GM19372 (cell line): ENCODE measurements around the gene KLHL29.

Experiments
- ATAC-seq: cut with Tn5 transposase; IDR thresholded peaks from one replicate; pipeline ENCODE4 v1.9.1; 2021; ENCODE audit warnings: mild to moderate bottlenecking, low read depth, moderate library complexity; ENCODE audit not compliant: unreplicated experiment

Gene KLHL29

DNA sequence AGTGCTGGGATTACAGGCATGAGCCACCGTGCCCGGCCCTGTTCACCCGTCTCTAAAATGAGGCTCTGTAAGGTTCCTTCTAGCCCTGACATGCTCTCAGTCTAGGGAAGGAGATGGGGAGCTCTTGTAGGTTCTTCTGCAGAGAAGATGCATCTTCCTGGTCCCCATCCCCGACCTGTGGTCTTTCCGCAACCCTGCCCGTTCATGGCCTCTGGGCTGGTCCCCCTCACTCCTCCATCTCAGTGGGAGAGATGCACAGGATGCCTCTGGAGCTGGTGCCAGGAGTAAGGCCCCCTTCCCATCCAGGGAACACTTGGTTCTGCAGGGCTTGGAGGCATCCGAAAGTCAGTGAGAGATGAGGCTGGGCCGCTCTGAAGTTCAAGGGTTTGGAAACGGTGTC is 212.7 kb downstream of the KLHL29 start:
- ATAC-seq = no peak

DNA sequence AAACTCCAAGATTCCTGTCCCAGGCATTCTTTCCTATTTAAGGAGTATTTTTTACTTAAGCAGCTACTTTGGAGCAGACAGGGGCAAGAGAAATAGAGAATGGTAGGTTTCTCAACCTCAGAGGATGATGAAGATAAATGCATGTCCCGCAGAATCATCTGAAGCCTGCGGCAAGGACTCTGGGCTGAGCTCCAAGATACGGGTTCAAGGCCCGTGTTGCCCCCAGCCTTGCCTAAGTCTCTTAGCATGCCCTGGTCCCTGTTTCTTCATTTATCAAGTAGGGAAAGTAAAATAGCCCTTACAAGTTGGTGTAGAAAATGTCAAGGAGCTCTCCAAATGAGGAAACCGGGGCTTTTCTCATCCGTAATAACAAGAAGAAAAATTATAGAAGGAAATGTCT is 214.0 kb downstream of the KLHL29 start:
- ATAC-seq = no peak

DNA sequence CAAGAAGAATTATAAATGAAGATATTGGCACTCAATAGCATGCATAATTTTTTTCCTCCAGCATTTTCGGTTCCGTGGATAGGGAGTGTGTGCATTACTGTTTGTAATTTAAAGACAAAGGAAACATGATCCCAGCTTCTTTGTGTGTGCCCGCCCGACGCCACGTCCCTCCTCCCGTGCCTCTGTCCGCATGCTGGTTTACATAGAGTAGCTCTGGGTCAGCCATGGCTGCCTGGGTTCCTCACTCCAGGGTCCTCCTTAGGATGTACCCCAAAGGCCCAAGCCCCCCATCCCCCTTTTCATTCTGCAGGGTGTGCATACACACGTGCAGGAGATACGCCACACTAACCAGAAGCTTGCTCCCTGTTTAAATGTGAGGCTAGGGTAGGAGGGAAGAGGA is 214.7 kb downstream of the KLHL29 start:
- ATAC-seq = no peak

DNA sequence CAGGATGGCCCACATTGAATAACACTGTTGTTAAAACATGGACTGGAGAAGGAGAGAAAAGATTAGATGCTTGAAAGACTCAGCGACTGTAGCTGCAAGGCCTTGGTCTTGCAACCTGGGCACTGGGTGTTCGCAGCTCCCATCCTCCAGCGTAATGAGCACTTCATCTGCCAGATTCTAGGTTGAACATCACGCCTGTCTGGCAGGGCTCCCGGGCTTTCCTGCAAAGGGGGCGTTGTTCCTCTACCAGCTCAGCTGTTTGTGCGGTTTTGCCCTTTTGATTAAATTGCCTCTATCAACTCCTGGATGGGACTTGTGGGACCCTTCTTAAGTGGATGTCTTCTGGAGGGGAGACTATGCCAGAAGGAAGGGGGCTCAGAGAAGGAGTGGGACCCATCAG is 215.4 kb downstream of the KLHL29 start:
- no peak for ATAC-seq

DNA sequence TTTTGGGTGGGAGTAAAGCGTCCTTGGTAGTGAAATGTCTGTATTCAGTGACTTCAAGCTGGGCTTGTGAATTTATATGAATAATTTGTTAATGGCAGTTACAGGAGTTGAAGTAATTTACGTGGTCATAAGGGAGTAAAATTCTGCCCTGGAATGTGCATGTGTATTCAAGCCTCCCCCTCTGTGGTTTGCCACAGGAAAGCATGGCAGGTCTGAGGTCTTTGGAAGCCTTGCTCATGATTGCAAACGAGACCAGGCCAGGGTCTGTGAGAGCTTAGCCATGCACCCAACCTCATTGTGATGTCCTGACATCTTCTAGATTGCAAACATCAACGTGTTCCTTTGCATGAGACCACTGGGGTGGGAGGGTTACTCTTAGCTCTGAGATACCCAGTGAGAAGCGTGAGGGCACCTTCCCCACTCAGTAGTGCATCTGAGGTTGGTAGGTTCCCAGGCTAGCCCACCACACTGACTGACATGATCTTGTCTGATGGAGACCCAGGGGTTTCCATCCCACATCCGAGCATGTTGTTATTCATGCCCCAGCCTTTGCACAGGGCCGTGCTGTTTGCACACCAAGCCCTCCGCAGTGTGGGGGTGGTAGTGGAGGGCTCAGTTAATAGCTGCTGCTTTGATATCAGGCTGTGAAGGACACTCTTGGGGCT is 216.5 kb downstream of the KLHL29 start:
- no peak for ATAC-seq

DNA sequence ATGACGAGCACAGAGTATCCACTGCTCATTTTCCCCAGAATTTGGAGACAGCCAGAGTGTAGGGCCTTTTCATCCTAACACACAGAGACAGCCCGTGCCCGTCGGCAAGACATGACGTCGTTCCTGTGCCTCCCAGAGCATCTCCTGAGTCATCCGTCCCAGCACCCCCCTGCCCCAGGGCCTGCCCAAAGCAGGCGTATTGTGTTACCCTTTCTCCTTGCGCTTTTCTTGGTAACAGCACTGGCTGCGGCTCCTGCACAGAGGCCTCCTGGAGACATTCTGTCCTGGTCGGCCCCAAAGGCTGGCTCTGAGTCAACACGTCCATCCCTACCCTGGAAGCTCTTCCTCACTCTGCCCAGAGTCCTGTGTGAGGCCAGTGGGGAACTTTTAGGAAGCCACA is 217.1 kb downstream of the KLHL29 start:
- no peak for ATAC-seq

DNA sequence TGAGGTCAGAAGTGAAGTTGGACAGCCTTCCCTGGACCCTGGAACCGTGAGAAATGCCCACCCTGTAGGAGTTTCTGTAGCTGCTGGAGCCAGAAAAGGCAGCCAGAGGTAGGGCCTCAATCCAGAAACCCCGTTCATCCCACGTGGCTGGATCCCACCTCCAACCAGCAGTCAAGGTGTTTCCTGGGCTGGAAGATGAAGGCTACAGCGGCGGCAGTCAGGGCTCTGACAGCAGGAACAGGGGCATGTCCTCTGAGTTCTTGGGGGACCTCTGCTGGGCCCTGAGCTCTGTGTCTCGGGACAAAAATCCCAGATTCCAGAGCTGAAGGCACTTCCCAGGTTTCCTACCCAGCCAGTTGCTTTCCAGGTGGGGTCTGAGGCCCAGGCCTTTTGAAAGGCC is 218.2 kb downstream of the KLHL29 start:
- ATAC-seq = no peak

DNA sequence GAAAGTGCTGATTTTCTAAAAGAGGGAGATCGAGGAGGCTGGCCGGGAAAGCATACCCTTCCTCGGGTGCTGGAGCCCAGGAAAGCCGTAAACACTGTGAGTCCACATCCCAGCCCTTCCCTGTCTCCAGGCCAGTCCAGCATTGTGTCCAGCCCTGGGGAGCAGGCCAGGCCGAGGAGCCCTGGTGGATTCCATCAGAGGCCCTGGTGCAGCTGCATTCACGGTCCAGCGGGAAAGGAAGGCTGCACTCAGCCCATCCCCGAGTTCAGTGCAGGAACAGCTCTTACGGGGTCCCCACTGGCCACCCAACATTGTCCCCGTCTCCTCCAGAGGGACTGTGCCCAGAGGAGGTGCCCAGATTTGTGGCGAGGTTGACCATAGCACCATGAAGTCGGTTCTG is 218.6 kb downstream of the KLHL29 start:
- no peak for ATAC-seq

DNA sequence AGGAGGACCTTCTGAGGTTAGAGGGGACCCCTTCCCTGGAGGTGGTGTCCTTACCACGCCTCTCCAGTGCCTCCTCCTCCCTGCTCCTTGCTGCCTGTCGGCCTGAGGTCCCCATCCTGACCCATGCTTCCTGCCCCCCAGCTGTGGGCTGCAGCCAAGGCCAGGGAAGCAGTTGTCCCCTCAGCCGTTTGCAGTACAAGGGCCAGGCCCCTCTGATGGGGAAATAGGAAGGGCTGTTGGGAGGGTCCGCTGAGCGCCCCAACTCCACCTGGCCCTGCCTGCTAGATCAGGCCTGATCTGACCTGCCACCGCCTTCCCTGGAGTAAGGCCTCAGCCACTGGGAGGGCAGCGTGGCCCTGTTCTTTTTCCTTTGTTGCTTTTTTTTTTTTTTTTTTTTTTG is 219.8 kb downstream of the KLHL29 start:
- no peak for ATAC-seq

DNA sequence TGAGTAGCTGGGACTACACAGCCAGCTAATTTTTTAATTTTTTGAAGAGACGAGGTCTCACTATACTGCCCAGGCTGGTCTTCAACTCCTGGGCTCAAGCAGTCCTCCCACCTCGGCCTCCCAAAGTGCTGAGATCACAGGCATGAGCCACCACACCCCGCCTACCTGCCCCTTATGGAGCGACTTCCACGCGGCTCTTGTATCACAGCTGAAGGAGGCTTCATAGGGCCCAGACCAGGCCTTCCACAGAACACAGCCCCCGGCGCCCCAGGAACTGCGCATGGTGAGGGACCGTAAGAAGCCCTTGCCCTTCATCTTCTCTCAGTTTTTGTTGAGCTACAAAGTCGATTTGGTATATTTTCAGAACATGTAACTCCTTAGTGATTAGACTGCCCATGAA is 220.3 kb downstream of the KLHL29 start:
- no peak for ATAC-seq

DNA sequence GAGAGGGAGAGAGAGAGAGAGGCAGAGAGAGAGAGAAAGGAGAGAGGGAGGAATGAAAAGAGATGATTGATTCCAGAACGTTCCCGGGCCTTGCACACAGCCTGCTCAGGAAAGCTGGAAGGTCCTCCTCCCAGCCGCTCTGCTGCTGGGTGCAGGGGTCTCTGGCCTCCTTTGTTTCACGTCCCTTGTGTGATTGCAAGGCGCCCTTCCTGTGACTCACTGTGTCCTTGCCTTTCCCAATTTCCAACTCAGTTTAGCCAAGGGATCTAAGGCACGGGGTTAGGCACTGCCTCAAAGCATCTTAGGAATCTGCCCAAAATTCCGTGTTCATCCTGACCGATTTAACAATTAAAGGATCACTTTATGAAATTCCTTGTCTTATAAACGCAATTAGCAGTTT is 221.2 kb downstream of the KLHL29 start:
- ATAC-seq = no peak

DNA sequence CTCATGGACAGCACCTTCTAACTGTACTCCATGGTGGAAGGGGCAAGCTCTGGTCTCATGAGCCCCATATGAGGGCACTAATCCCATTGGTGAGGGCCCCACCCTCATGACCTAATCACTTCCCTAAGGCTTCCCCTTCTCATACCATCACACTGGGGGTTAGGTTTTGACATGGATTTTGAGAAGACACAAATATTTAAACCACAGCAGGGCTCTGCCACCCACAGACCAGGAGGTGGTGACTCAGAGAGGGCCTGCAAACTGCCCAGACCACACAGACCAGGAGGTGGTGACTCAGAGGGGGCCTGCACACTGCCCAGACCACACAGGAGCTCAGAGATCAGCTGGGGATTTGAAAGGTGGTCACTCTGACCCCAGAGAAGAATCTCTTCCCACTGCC is 222.0 kb downstream of the KLHL29 start:
- ATAC-seq = no peak

DNA sequence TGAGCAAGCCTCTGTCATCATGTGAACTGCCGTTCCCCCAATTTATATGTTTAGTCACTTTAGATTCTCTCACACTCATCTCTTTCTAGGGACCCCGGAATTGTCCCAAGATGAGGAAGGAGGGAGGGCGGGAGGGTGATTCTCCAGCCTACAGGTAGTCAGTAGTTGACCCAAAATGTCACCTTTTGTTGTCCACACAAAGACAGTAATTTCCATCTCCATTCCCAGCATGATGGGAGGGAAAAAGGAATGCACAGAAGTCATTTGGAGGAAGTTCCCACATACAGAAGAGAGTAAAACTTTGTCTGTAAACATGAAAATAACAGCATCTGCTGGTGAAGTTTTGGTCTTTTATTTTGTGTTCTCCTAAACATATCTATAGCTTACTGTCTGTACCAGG is 222.9 kb downstream of the KLHL29 start:
- no peak for ATAC-seq

DNA sequence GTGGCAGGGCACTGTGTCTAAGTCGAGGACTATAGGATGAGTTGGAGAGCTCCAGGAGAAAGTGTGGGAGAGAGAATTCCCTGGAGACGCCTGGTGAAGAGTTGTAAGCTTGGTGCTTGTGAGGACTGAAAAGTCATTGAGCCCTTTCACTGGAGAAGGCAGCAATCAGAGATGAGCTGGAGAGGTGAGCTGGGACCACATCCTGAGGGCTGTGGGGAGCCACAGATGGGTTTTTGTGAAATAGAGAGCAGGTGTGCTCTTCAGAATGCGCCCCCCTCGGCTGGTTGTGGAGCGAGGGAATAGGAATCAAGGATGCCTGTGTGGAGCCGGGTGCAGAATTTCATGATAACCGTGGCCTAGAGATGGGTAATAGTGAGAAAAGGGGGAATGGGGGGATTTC is 224.3 kb downstream of the KLHL29 start:
- no peak for ATAC-seq

DNA sequence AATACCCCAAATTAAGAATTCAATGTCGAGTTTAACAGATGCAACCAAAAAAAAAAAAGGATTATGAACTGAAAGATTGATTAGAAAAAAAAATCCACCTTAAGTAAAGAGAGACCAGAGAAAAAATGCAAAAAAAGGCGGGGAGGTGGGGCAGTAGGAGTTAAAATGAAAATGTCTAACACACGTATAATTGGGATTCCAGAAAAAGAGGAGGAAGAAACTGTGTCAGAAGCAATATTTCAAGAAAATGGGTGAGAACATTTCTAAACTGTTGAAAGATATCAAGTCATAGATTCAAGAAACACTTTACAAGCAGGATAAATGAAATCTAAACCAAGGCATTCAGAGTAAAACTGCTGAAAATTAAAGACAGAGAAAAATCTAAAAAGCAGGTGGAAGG is 226.9 kb downstream of the KLHL29 start:
- no peak for ATAC-seq

DNA sequence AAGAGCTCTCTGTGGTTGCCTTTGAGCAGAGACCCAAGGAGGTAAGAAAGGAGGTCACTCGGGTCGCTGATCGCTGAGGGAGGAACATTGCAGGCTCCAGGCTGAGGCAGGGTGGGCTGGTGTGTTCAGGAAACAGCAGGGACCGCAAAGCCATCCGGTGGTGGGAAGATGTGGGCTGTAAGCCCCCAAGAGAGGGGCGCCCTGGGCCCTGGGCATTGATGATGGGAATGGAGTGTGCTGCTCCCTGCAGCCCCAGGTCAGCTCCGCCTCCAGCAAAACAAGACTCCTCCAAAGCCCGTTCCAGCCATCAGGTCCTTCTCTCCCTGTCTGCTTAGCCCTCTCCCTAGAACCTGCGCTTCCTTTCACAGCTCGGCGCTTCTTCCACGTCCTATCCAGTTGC is 229.7 kb downstream of the KLHL29 start:
- no peak for ATAC-seq

DNA sequence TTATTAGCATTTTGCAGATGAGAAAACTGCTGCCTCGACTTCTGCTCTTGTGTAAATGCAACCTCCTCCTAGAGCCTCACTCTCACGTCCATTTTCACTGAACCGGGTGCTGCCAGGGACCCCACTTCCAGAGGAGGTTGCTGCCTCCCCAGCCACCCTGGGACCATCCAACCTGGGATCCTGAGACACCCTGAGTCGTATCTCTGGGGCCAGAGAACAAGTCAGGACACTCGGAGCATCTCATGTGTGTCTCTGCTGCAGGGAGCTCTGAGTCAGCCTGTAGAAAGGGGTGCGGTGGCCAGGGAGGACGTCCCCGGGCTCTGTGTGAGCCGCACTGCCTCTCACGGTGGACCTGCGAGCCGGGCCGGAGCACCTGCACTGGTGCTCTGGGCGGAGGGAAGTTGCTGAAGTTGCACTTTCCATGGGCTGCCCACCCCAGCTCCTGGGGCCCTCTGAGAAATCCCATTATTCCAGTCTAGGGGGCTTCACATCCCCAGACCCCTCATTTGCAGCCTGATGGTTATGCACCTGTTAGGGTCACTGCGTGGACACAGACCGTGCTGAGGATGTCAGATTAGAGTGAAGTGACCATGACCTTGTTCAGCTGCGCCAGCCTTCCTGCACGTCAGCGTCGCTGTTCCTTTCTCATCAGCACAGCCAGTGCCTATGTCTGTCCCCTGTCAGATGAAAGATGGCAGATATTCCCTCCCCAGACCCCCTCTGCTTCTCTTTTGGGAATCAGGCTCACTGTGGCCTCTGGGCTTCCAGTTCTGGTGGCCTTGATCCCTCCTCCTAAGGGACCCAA is 230.4 kb downstream of the KLHL29 start:
- no peak for ATAC-seq

DNA sequence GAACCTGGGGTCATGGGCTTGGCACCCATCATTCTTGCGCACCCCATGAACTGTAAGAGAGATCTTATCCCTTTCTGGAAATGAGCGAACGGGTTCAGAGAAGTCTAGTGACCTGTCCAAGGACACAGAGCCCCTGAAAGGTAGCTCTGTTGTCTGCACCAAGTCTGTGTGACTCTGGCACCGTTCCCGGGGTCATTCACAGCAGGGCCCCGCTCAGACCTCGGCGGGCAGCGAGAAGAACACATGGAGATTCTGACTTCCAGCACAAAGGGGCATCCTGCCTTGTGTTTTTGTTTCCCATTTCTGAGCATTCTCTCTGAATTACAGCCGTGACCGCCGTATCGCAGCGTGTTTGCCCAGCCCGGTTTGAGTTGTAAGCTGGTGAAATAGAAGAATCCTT is 231.7 kb downstream of the KLHL29 start:
- ATAC-seq = no peak

DNA sequence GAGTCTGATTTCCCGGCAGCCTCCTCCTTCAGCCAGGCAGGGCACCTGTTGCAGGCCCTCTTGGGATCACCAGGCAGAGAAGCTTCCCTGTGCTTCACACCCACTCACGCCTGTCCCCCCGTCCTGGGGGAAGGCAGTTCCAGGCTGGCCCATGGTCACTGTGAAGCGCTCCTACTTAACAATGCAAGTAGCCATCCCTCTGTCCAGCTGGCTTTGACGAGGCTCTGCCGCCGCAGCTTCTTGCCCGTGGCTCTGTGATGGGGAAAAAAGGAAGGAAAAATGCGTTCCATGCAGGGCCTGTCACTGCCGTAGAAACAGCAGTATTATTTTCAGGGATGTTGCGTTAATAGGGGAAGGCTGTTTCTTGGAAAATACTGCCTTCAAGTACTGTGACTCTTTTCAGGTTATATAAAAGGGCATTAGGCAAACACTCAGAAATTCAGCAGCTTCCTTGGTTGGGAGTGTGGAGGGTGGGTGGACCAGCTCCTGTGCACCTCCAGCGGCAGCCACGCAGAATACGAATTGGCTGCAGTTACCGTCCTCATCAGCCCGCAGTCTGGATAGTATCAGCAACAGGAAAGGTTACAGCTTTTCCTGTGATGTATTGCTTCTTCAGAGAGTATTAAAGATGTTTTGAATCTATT is 232.3 kb downstream of the KLHL29 start:
- no peak for ATAC-seq

DNA sequence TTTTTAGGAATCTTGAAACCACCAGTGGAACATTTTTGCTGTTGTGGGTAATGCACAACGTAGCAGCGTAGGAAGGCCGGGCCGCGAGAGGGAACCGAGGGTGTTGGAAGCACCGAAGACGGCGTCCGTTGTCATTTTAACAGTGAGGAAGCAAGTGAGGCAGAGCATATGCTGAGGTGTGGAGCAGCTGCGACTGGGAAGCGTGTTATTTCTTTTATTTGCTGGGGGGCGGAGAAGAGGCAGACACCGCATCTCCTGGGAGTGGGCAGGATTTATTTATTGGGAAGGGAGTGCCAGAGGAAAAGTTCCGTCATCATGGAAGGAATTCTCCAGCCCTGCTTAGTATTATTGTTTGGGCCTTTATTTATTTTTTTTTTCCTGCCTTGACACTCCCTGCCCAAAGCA is 232.8 kb downstream of the KLHL29 start:
- no peak for ATAC-seq

DNA sequence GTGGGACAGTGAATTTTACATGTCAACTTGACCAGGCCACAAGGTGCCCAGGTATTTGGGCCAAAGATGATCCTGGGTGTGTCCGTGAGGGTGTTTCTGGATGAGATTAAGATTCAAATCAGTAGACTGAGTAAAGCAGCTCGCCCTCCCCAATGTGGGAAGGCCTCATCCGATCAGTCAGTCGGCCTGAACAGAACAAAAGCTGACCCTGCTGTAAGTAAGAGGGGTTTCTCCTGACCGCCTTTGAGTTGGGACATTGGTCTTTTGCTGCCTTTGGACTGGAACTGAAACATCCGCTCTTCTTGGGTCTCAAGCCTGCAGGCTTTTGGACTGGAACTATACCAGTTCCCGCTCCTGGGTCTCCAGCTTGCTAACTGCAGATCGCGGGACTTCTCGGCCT is 233.3 kb downstream of the KLHL29 start:
- no peak for ATAC-seq
